Measurements from ENCODE around the gene CPT2.
"Not testable (repeated sequence)": the region's sequence is repeated elsewhere in the genome, so short reads cannot be mapped to it uniquely, and the experiment has no call there.

Gene CPT2

GRCh38 chr1:53189061-53189460 lies 7.6 kb upstream of the CPT2 start:
- Mint-ChIP-seq H3K4me1 (no peaks in the 10 kb centered on the region), H3K36me3 (no peaks in the 10 kb centered on the region), H3K27me3 (peaks cover 6% of the 10 kb centered on the region), H3K27ac (no peak overlapping the region), H3K4me3 (no peak overlapping the region), H3K9me3 (no peaks in the 10 kb centered on the region)
- CTCF ChIA-PET: interaction anchor here (1.5 kb wide), 1 partner anchor 10 kb away, joined by 6 read pairs; no protein-coding TSS in a partner anchor
- no peak for DNase-seq

GRCh38 chr1:53190210-53190611 lies 6.4 kb upstream of the CPT2 start:
- no peaks in the 10 kb centered on the region for H3K9me3 Mint-ChIP-seq
- H3K4me1 Mint-ChIP-seq: no peaks in the 10 kb centered on the region
- no peak for DNase-seq
- CTCF ChIA-PET: interaction anchor here (0.7 to 1.5 kb wide), 2 partner anchors 10 to 11 kb away, joined by 3 to 6 read pairs; no protein-coding TSS in a partner anchor
- H3K36me3 Mint-ChIP-seq: no peaks in the 10 kb centered on the region
- no peak overlapping the region for H3K4me3 Mint-ChIP-seq
- H3K27ac Mint-ChIP-seq: no peak overlapping the region
- peaks cover 6% of the 10 kb centered on the region for H3K27me3 Mint-ChIP-seq

GRCh38 chr1:53195246-53196016 lies 1.2 kb upstream of the CPT2 start:
- Mint-ChIP-seq H3K9me3 (no peaks in the 10 kb centered on the region), H3K4me3 (no peak overlapping the region), H3K36me3 (peaks cover 16% of the 10 kb centered on the region), H3K27ac (no peak overlapping the region), H3K4me1 (peaks cover 31% of the 10 kb centered on the region), H3K27me3 (peaks cover 6% of the 10 kb centered on the region)
- DNase-seq: no peak
- CTCF ChIA-PET: interaction anchor here (2.4 to 2.5 kb wide), 2 partner anchors 9 to 13 kb away, joined by 11 to 15 read pairs; no protein-coding TSS in a partner anchor

GRCh38 chr1:53196017-53196484 lies 573 bp upstream of the CPT2 start:
- CTCF ChIA-PET: interaction anchor here (0.6 to 2.5 kb wide), 3 partner anchors 10 to 19 kb away, joined by 3 to 15 read pairs (median 11); no protein-coding TSS in a partner anchor
- peaks cover 31% of the 10 kb centered on the region for H3K4me1 Mint-ChIP-seq
- peaks cover under 1% of the 10 kb centered on the region for H3K27me3 Mint-ChIP-seq
- peak overlapping the region; percentile 98 for H3K4me3 Mint-ChIP-seq
- DNase-seq: no peak
- no peaks in the 10 kb centered on the region for H3K9me3 Mint-ChIP-seq
- H3K36me3 Mint-ChIP-seq: peaks cover 22% of the 10 kb centered on the region
- peak overlapping the region; percentile 85 for H3K27ac Mint-ChIP-seq

- peak overlapping the region; percentile 98 for H3K4me3 Mint-ChIP-seq
- H3K27ac Mint-ChIP-seq: peak overlapping the region; percentile 98
- DNase-seq: no peak
- H3K27me3 Mint-ChIP-seq: no peaks in the 10 kb centered on the region
- CTCF ChIA-PET: interaction anchor here (0.8 kb wide), 1 partner anchor 10 kb away, joined by 3 read pairs; no protein-coding TSS in a partner anchor
- peaks cover 32% of the 10 kb centered on the region for H3K36me3 Mint-ChIP-seq
- no peaks in the 10 kb centered on the region for H3K9me3 Mint-ChIP-seq
- peaks cover 31% of the 10 kb centered on the region for H3K4me1 Mint-ChIP-seq
Measured at GRCh38 chr1:53197291-53198200, 922 bp downstream of the CPT2 start.

GRCh38 chr1:53198241-53198651 lies 1.6 kb downstream of the CPT2 start:
- H3K9me3 Mint-ChIP-seq: no peaks in the 10 kb centered on the region
- no peak for DNase-seq
- no peaks in the 10 kb centered on the region for H3K27me3 Mint-ChIP-seq
- peaks cover 39% of the 10 kb centered on the region for H3K36me3 Mint-ChIP-seq
- peaks cover 31% of the 10 kb centered on the region for H3K4me1 Mint-ChIP-seq
- H3K27ac Mint-ChIP-seq: peak overlapping the region; percentile 98
- CTCF ChIA-PET: interaction anchor here (0.8 kb wide), 1 partner anchor 11 kb away, joined by 3 read pairs; no protein-coding TSS in a partner anchor
- H3K4me3 Mint-ChIP-seq: peak overlapping the region; percentile 98

GRCh38 chr1:53203466-53203865 lies 6.8 kb downstream of the CPT2 start:
- peaks cover 22% of the 10 kb centered on the region for H3K9me3 Mint-ChIP-seq
- CTCF ChIA-PET: no interaction called here
- no peak overlapping the region for H3K4me3 Mint-ChIP-seq
- no peak for DNase-seq
- H3K4me1 Mint-ChIP-seq: peaks cover 6% of the 10 kb centered on the region
- peaks cover 73% of the 10 kb centered on the region for H3K36me3 Mint-ChIP-seq
- H3K27ac Mint-ChIP-seq: no peak overlapping the region
- no peaks in the 10 kb centered on the region for H3K27me3 Mint-ChIP-seq

- H3K27me3 Mint-ChIP-seq, H3K27ac Mint-ChIP-seq, CTCF ChIA-PET, H3K4me1 Mint-ChIP-seq, H3K4me3 Mint-ChIP-seq, DNase-seq: not testable (repeated sequence)
- Mint-ChIP-seq H3K36me3 (peaks cover 89% of the 10 kb centered on the region), H3K9me3 (peaks cover 22% of the 10 kb centered on the region)
Measured at GRCh38 chr1:53205496-53205895, 8.9 kb downstream of the CPT2 start.

- H3K27ac Mint-ChIP-seq, CTCF ChIA-PET, H3K4me3 Mint-ChIP-seq, H3K27me3 Mint-ChIP-seq, DNase-seq, H3K4me1 Mint-ChIP-seq: not testable (repeated sequence)
- Mint-ChIP-seq H3K36me3 (peaks cover 87% of the 10 kb centered on the region), H3K9me3 (peaks cover 22% of the 10 kb centered on the region)
Measured at GRCh38 chr1:53206083-53206685, 9.6 kb downstream of the CPT2 start.

GRCh38 chr1:53206735-53207379 lies 10.2 kb downstream of the CPT2 start:
- Mint-ChIP-seq H3K27me3 (no peaks in the 10 kb centered on the region), H3K4me3 (no peak overlapping the region), H3K36me3 (peaks cover 88% of the 10 kb centered on the region), H3K4me1 (no peaks in the 10 kb centered on the region), H3K9me3 (peaks cover 22% of the 10 kb centered on the region), H3K27ac (no peak overlapping the region)
- CTCF ChIA-PET: no interaction called here
- DNase-seq: no peak

GRCh38 chr1:53207726-53208125 lies 11.1 kb downstream of the CPT2 start:
- CTCF ChIA-PET: no interaction called here
- H3K27ac Mint-ChIP-seq: no peak overlapping the region
- H3K4me1 Mint-ChIP-seq: no peaks in the 10 kb centered on the region
- DNase-seq: no peak
- peaks cover 85% of the 10 kb centered on the region for H3K36me3 Mint-ChIP-seq
- peaks cover 22% of the 10 kb centered on the region for H3K9me3 Mint-ChIP-seq
- no peak overlapping the region for H3K4me3 Mint-ChIP-seq
- no peaks in the 10 kb centered on the region for H3K27me3 Mint-ChIP-seq

- DNase-seq: no peak
- CTCF ChIA-PET: interaction anchor here (1.1 kb wide), 1 partner anchor 12 kb away, joined by 3 read pairs; no protein-coding TSS in a partner anchor
- H3K4me3 Mint-ChIP-seq: no peak overlapping the region
- no peak overlapping the region for H3K27ac Mint-ChIP-seq
- no peaks in the 10 kb centered on the region for H3K4me1 Mint-ChIP-seq
- H3K36me3 Mint-ChIP-seq: peaks cover 66% of the 10 kb centered on the region
- peaks cover 13% of the 10 kb centered on the region for H3K9me3 Mint-ChIP-seq
- H3K27me3 Mint-ChIP-seq: no peaks in the 10 kb centered on the region
Measured at GRCh38 chr1:53210352-53210751, 13.7 kb downstream of the CPT2 start.

GRCh38 chr1:53210954-53211353 lies 14.3 kb downstream of the CPT2 start:
- CTCF ChIA-PET: no interaction called here
- Mint-ChIP-seq H3K4me1 (no peaks in the 10 kb centered on the region), H3K27me3 (no peaks in the 10 kb centered on the region), H3K36me3 (peaks cover 63% of the 10 kb centered on the region), H3K9me3 (peaks cover 12% of the 10 kb centered on the region), H3K27ac (no peak overlapping the region), H3K4me3 (no peak overlapping the region)
- DNase-seq: no peak

All from activated naive CD4-positive, alpha-beta T cell treated with anti-CD3 and anti-CD28 coated beads, Interleukin-2, amount 10 ng/mL, durations not matched to agents 7 days and 5 days (primary cell).